ENCODE data around the gene POLQ.
"Not testable (repeated sequence)": the region's sequence is repeated elsewhere in the genome, so short reads cannot be mapped to it uniquely, and the experiment has no call there.

Gene POLQ

GRCh38 chr3:121430664-121431215 lies 115.0 kb downstream of the POLQ start:
- no peak for DNase-seq (ENCODE audit: low read depth, low spot score)

DNA sequence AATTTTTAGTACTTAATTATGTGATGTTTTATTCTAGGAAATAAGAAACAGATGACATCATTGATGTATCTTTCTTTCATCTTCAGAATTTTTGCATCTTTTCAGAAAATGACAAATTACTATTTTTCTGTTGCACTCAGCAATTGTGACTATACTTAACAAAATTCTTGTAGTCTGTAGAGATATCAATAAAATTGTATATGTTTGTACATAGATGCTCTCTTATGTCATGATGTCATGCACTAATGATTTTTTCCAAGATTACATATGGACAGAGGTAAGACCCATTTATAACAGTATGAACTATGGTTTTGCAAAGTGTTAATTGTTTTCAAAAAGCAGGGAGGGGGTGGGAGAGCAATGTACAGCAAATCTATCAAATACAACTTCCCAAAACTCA lies 121.2 kb downstream of the POLQ start:
- no peak for DNase-seq (ENCODE audit: low read depth, low spot score)

- DNase-seq (ENCODE audit: low read depth, low spot score): no peak
Measured at GRCh38 chr3:121418182-121418581, 127.6 kb downstream of the POLQ start.

GRCh38 chr3:121414924-121415323 lies 130.9 kb downstream of the POLQ start:
- DNase-seq (ENCODE audit: low read depth, low spot score): no peak

- DNase-seq (ENCODE audit: low read depth, low spot score): no peak
Measured at GRCh38 chr3:121411523-121411922, 134.3 kb downstream of the POLQ start.

DNA sequence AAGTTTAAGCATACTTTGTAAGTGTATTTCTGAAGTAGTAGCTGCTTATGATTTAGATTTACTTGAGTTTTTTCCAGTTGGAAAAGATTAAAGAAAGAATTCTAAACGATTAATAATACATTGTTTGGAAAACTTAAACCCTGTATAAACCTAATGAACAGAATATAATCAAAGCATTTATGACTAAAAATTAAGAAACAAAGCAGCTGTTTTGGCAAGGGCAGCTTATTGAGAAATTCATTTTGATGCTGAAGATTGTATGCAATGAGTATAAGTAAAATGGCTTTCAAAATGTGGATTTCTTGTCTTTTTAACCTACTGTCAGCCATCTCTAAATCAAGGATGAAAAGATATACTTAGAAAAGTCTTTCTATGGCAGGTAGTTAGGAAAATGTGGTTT lies 140.2 kb downstream of the POLQ start:
- DNase-seq (ENCODE audit: low read depth, low spot score): no peak

GRCh38 chr3:121399820-121400219 lies 146.0 kb downstream of the POLQ start:
- no peak for DNase-seq (ENCODE audit: low read depth, low spot score)

- DNase-seq (ENCODE audit: low read depth, low spot score): not testable (repeated sequence)
Measured at GRCh38 chr3:121398051-121398450, 147.7 kb downstream of the POLQ start.

- DNase-seq (ENCODE audit: low read depth, low spot score): not testable (repeated sequence)
Measured at GRCh38 chr3:121395967-121396366, 149.8 kb downstream of the POLQ start.

DNA sequence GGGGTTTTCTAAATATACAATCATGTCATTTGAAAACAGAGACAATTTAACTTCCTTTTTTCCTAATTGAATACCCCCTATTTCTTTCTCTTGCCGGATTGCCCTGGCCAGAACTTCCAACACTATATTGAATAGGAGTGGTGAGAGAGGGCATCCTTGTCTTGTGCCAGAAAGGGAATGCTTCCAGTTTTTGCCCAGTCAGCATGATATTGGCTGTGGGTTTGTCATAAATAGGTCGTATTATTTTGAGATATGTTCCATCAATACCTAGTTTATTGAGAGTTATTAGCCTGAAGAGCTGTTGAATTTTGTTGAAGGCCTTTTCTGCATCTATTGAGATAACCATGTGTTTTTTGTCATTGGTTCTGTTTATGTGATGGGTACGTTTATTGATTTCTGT lies 157.5 kb downstream of the POLQ start:
- DNase-seq (ENCODE audit: low read depth, low spot score): not testable (repeated sequence)

Measured in ELF-1 (cell line).